ENCODE results near the gene NOLC1.

The NOLC1 gene

DNA sequence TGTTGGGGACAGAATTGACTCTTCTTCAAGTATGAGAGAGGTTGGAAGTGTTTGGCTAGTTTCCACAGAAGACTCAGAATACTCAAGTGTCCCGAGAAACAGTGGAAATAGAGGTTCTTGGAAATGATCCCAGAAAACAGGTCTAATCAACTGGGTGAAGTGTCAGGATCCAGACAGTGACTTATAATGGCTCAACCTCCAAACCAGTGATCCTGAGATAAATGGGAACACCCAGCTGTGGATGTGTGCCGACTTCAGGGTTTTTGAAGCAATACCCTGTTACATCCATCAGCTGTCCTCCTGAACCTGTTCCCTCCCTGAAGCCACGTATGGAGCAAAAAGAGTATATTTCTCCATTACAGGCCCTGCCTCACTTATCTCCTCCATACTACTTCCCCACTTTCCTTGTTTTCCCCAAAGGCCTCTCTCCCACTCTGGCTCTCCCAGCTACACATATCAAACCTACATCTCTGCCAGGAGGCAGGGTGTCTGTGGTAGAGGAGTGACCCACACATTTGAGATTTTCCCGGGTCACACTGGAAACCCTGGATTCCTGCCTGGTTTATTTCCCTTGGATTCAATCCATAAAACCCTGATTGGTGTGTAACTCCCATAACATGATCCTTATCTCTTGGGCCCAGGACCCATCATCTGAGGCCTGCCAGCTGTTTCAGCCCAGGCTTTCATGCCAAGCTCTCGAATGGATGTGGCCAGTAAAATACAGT is 56.3 kb downstream of the NOLC1 start:
- DNase-seq (ENCODE audit: low spot score), result peak; percentile 69

GRCh38 chr10:102211615-102212299 is 59.6 kb downstream of the NOLC1 start:
- no peak for DNase-seq (ENCODE audit: low spot score)
